GM12891 (cell line): Measurements from ENCODE around the gene TMEM164.

Source experiments
- POLR2A ChIP-seq: IDR thresholded peaks from 2 replicates; pipeline ENCODE4 v1.6.1; 2011; ENCODE audit warnings: low read depth, low read length, control low read depth
- POLR2AphosphoS5 ChIP-seq: IDR thresholded peaks from 2 replicates; pipeline ENCODE4 v1.6.1; 2011; ENCODE audit warnings: low read depth, low read length, control low read depth
- POU2F2 ChIP-seq: IDR thresholded peaks from 2 replicates; pipeline ENCODE4 v1.6.1; 2011; ENCODE audit warnings: low read depth, mild to moderate bottlenecking, control low read depth, low read length, moderate library complexity
- SPI1 ChIP-seq: IDR thresholded peaks from 2 replicates; pipeline ENCODE4 v1.6.1; 2011; ENCODE audit warnings: low read depth, low read length, control low read depth

GRCh38 chrX:110052303-110052702, 49.4 kb downstream of the TMEM164 start:
- no peak for TF ChIP-seq POLR2A
- no peak for TF ChIP-seq SPI1
- no peak for TF ChIP-seq POLR2AphosphoS5
- no peak for TF ChIP-seq POU2F2
